IPS-20b (cell line): ENCODE data around the gene RBM47.

Source experiments
- H3K27ac ChIP-seq: one replicate; pipeline ENCODE4 v1.5.1; 2013; ENCODE audit warnings: low read length
- H3K27me3 ChIP-seq: 2 replicates; pipeline ENCODE4 v1.6.1; 2013; ENCODE audit warnings: mild to moderate bottlenecking, low read length, inconsistent platforms; ENCODE audit not compliant: insufficient read depth
- H3K36me3 ChIP-seq: 2 replicates; pipeline ENCODE4 v1.6.1; 2013; ENCODE audit warnings: low read depth, mild to moderate bottlenecking, inconsistent platforms, low read length, moderate library complexity; ENCODE audit not compliant: insufficient read depth
- H3K4me1 ChIP-seq: 2 replicates; pipeline ENCODE4 v1.6.1; 2013; ENCODE audit warnings: mild to moderate bottlenecking, control low read depth, inconsistent platforms, low read length, moderate library complexity; ENCODE audit not compliant: insufficient read depth
- H3K4me3 ChIP-seq: 2 replicates; pipeline ENCODE4 v1.5.1; 2013; ENCODE audit warnings: mild to moderate bottlenecking, low read length, inconsistent platforms
- H3K9ac ChIP-seq: 2 replicates; pipeline ENCODE4 v1.6.1; 2013; ENCODE audit warnings: low read depth, mild to moderate bottlenecking, inconsistent platforms, low read length, moderate library complexity
- H3K9me3 ChIP-seq: 2 replicates; pipeline ENCODE4 v1.6.1; 2013; ENCODE audit warnings: mild to moderate bottlenecking, low read depth, low read length, inconsistent platforms; ENCODE audit not compliant: insufficient read depth

The RBM47 gene

GRCh38 chr4:40606239-40606767 is 23.4 kb downstream of the RBM47 start:
- Histone ChIP-seq H3K27ac (no peak overlapping the region), H3K9me3 (no peaks in the 10 kb centered on the region), H3K9ac (no peak overlapping the region), H3K4me3 (no peak overlapping the region), H3K36me3 (peaks cover 5% of the 10 kb centered on the region; the same call in 1 of the 2 replicates), H3K27me3 (no peaks in the 10 kb centered on the region), H3K4me1 (peaks cover 2% of the 10 kb centered on the region; the same call in 1 of the 2 replicates)

GRCh38 chr4:40603281-40603680 is 26.4 kb downstream of the RBM47 start:
- Histone ChIP-seq H3K27me3 (no peaks in the 10 kb centered on the region), H3K9me3 (no peaks in the 10 kb centered on the region), H3K4me1 (no peaks in the 10 kb centered on the region), H3K36me3 (no peaks in the 10 kb centered on the region), H3K9ac (no peak overlapping the region), H3K4me3 (no peak overlapping the region), H3K27ac (no peak overlapping the region)

- no peaks in the 10 kb centered on the region for H3K9me3 ChIP-seq
- H3K27ac ChIP-seq = no peak overlapping the region
- H3K9ac ChIP-seq = no peak overlapping the region
- no peaks in the 10 kb centered on the region for H3K4me1 ChIP-seq
- no peaks in the 10 kb centered on the region for H3K27me3 ChIP-seq
- H3K4me3 ChIP-seq = no peak overlapping the region
- no peaks in the 10 kb centered on the region for H3K36me3 ChIP-seq
These were observed 28.0 kb downstream of the RBM47 start for GRCh38 chr4:40601641-40602040.

- Histone ChIP-seq H3K9me3 (no peaks in the 10 kb centered on the region), H3K9ac (no peak overlapping the region), H3K36me3 (peaks cover 8% of the 10 kb centered on the region), H3K4me3 (no peak overlapping the region), H3K27ac (no peak overlapping the region), H3K27me3 (no peaks in the 10 kb centered on the region), H3K4me1 (no peaks in the 10 kb centered on the region)
These were observed 28.8 kb downstream of the RBM47 start for GRCh38 chr4:40600850-40601249.

GRCh38 chr4:40599431-40599830 is 30.2 kb downstream of the RBM47 start:
- Histone ChIP-seq H3K36me3 (peaks cover 22% of the 10 kb centered on the region), H3K9me3 (no peaks in the 10 kb centered on the region), H3K27me3 (no peaks in the 10 kb centered on the region), H3K27ac (no peak overlapping the region), H3K9ac (no peak overlapping the region), H3K4me3 (no peak overlapping the region), H3K4me1 (no peaks in the 10 kb centered on the region)

GRCh38 chr4:40596522-40596921 is 33.1 kb downstream of the RBM47 start:
- H3K9ac ChIP-seq = no peak overlapping the region
- H3K27ac ChIP-seq = no peak overlapping the region
- no peaks in the 10 kb centered on the region for H3K4me1 ChIP-seq
- no peaks in the 10 kb centered on the region for H3K9me3 ChIP-seq
- H3K4me3 ChIP-seq = no peak overlapping the region
- no peaks in the 10 kb centered on the region for H3K27me3 ChIP-seq
- H3K36me3 ChIP-seq = peaks cover 31% of the 10 kb centered on the region

GRCh38 chr4:40595981-40596380 is 33.7 kb downstream of the RBM47 start:
- Histone ChIP-seq H3K27me3 (no peaks in the 10 kb centered on the region), H3K27ac (no peak overlapping the region), H3K9ac (no peak overlapping the region), H3K4me3 (no peak overlapping the region), H3K36me3 (peaks cover 31% of the 10 kb centered on the region), H3K9me3 (no peaks in the 10 kb centered on the region), H3K4me1 (no peaks in the 10 kb centered on the region)

GRCh38 chr4:40594261-40595178 is 35.1 kb downstream of the RBM47 start:
- Histone ChIP-seq H3K4me1 (no peaks in the 10 kb centered on the region), H3K27ac (no peak overlapping the region), H3K9me3 (no peaks in the 10 kb centered on the region), H3K9ac (no peak overlapping the region), H3K4me3 (no peak overlapping the region), H3K27me3 (no peaks in the 10 kb centered on the region), H3K36me3 (peaks cover 39% of the 10 kb centered on the region)

GRCh38 chr4:40592034-40592433 is 37.6 kb downstream of the RBM47 start:
- no peaks in the 10 kb centered on the region for H3K9me3 ChIP-seq
- no peaks in the 10 kb centered on the region for H3K27me3 ChIP-seq
- no peak overlapping the region for H3K27ac ChIP-seq
- H3K9ac ChIP-seq = no peak overlapping the region
- H3K36me3 ChIP-seq = peaks cover 39% of the 10 kb centered on the region
- peaks cover under 1% of the 10 kb centered on the region; the same call in 1 of the 2 replicates for H3K4me1 ChIP-seq
- H3K4me3 ChIP-seq = no peak overlapping the region

- Histone ChIP-seq H3K27me3 (no peaks in the 10 kb centered on the region), H3K27ac (no peak overlapping the region), H3K4me1 (peaks cover 14% of the 10 kb centered on the region; the same call in 1 of the 2 replicates), H3K9me3 (no peaks in the 10 kb centered on the region), H3K4me3 (no peak overlapping the region), H3K9ac (no peak overlapping the region), H3K36me3 (peaks cover 23% of the 10 kb centered on the region; the same call in 1 of the 2 replicates)
These were observed 41.8 kb downstream of the RBM47 start for GRCh38 chr4:40587826-40588225.

- Histone ChIP-seq H3K27ac (no peak overlapping the region), H3K9me3 (no peaks in the 10 kb centered on the region), H3K36me3 (peaks cover 23% of the 10 kb centered on the region; the same call in 1 of the 2 replicates), H3K4me3 (no peak overlapping the region), H3K9ac (no peak overlapping the region), H3K4me1 (peaks cover 14% of the 10 kb centered on the region; the same call in 1 of the 2 replicates), H3K27me3 (no peaks in the 10 kb centered on the region)
These were observed 42.3 kb downstream of the RBM47 start for GRCh38 chr4:40587351-40587750.

GRCh38 chr4:40586729-40587128 is 42.9 kb downstream of the RBM47 start:
- H3K4me1 ChIP-seq = peaks cover 14% of the 10 kb centered on the region; the same call in 1 of the 2 replicates
- peaks cover 20% of the 10 kb centered on the region; the same call in 1 of the 2 replicates for H3K36me3 ChIP-seq
- H3K9ac ChIP-seq = no peak overlapping the region; the same call in 1 of the 2 replicates
- no peak overlapping the region for H3K27ac ChIP-seq
- no peaks in the 10 kb centered on the region for H3K27me3 ChIP-seq
- H3K4me3 ChIP-seq = no peak overlapping the region
- no peaks in the 10 kb centered on the region for H3K9me3 ChIP-seq
